Right ventricle myocardium inferior (tissue), 1 donor: ENCODE measurements around the gene ACAP2. TPM values are rescaled to one million over a fixed set of nuclear protein-coding genes. Genes with fewer than 3 reads are reported as not detected.
A peak's percentile ranks its signal among the peaks of the same experiment; 100 is the strongest.
"Not testable (repeated sequence)": the region's sequence is repeated elsewhere in the genome, so short reads cannot be mapped to it uniquely, and the experiment has no call there.

Source experiments
- ATAC-seq: fragments of 200-7000 bp; cut with Tn5 transposase; one replicate; pipeline ENCODE4 v1.9.1; 2020; ENCODE audit warnings: mild to moderate bottlenecking, moderate library complexity
- DNase-seq: peaks from one replicate; pipeline ENCODE4 v3.0.0; 2021; ENCODE audit errors: missing footprints
- intact Hi-C: fragments of 100-400 bp; cut with DNase I; formaldehyde crosslinking; loops from one replicate; pipeline ENCODE4 v1.11.0; 2022
- total RNA-seq: library from RNA; stranded (reverse); fragmentation: NEBNext Ultra II Directional; extraction: Animal tissue kit (Norgen Biotek cat#: 25700); gene quantifications from one replicate; pipeline ENCODE4 v1.2.1, GENCODE V29; 2021
- donor health status: DM: no; HTN: yes; CAD: no; lungs with severe emphysema.

ACAP2 gene
- total RNA-seq, 1 donor from 2014 or later, result 15.6 TPM

- DNase-seq (no peak), ATAC-seq (no peak)
- intact Hi-C loops, result no loop called here
Observed at GRCh38 chr3:195241592-195242355, 201.0 kb downstream of the ACAP2 start.

GRCh38 chr3:195240939-195241338 is 201.9 kb downstream of the ACAP2 start:
- ATAC-seq (no peak), DNase-seq (no peak)
- intact Hi-C loops, result no loop called here

- DNase-seq (peak; percentile 68), ATAC-seq (peak; percentile 34)
- intact Hi-C loops, result no loop called here
Observed at GRCh38 chr3:195240171-195240701, 202.6 kb downstream of the ACAP2 start.

- intact Hi-C loops, result no loop called here
- no peak for DNase-seq
- ATAC-seq, result no peak
Observed at GRCh38 chr3:195239121-195239520, 203.7 kb downstream of the ACAP2 start.

GRCh38 chr3:195238586-195239118 is 204.2 kb downstream of the ACAP2 start:
- DNase-seq (no peak), ATAC-seq (peak; percentile 85)
- intact Hi-C loops, result no loop called here

GRCh38 chr3:195238081-195238571 is 204.7 kb downstream of the ACAP2 start:
- DNase-seq, result no peak
- no peak for ATAC-seq
- intact Hi-C loops, result no loop called here

- intact Hi-C loops, result no loop called here
- no peak for ATAC-seq
- DNase-seq, result no peak
Observed at GRCh38 chr3:195236801-195237570, 205.8 kb downstream of the ACAP2 start.

- DNase-seq, result no peak
- ATAC-seq, result no peak
- intact Hi-C loops, result no loop called here
Observed at GRCh38 chr3:195236076-195236798, 206.6 kb downstream of the ACAP2 start.

GRCh38 chr3:195230244-195230643 is 212.6 kb downstream of the ACAP2 start:
- intact Hi-C loops, result no loop called here
- ATAC-seq, result no peak
- DNase-seq, result no peak

GRCh38 chr3:195228886-195229285 is 213.9 kb downstream of the ACAP2 start:
- ATAC-seq, DNase-seq, intact Hi-C loops: not testable (repeated sequence)

- ATAC-seq (no peak), DNase-seq (no peak)
- intact Hi-C loops, result no loop called here
Observed at GRCh38 chr3:195227871-195228270, 214.9 kb downstream of the ACAP2 start.

GRCh38 chr3:195226900-195227447 is 215.8 kb downstream of the ACAP2 start:
- no peak for DNase-seq
- intact Hi-C loops, result no loop called here
- no peak for ATAC-seq

- intact Hi-C loops, result no loop called here
- DNase-seq (no peak), ATAC-seq (no peak)
Observed at GRCh38 chr3:195226445-195226844, 216.4 kb downstream of the ACAP2 start.

- ATAC-seq, result no peak
- DNase-seq, result no peak
Observed at GRCh38 chr3:195224980-195225580, 217.7 kb downstream of the ACAP2 start.

More at GRCh38 chr3:195224980-195225580, 217.7 kb downstream of the ACAP2 start:
- intact Hi-C loops, result no loop called here
